HepG2 (cell line): ENCODE results near the gene TNFRSF11A.

Source experiments
- ATRX ChIP-seq: sonication (generic); formaldehyde crosslinking; IDR thresholded peaks from 2 replicates; pipeline ENCODE4 v1.4.0; 2020; ENCODE audit warnings: missing genetic modification reagents, borderline replicate concordance
- HNRNPLL ChIP-seq: fragments of 200-400 bp; formaldehyde crosslinking; IDR thresholded peaks from 2 replicates; pipeline ENCODE4 v1.6.1; 2017; ENCODE audit warnings: mild to moderate bottlenecking, low read depth, low read length; ENCODE audit not compliant: poor library complexity, severe bottlenecking
- ISX ChIP-seq: sonication (generic); formaldehyde crosslinking; conservative IDR thresholded peaks from 2 replicates; pipeline ENCODE4 v1.5.0; 2020; ENCODE audit warnings: missing genetic modification reagents
- MEF2D ChIP-seq: sonication (generic); formaldehyde crosslinking; IDR thresholded peaks from 2 replicates; pipeline ENCODE4 v1.5.1; 2020; ENCODE audit warnings: mild to moderate bottlenecking, missing genetic modification reagents
- SMC3 ChIP-seq: IDR thresholded peaks from 2 replicates; pipeline ENCODE4 v1.6.1; 2011; ENCODE audit warnings: low read length, improper control_type of control experiment
- SUZ12 ChIP-seq: fragments of 150-350 bp; IDR thresholded peaks from 2 replicates; pipeline ENCODE4 v1.6.1; 2014; ENCODE audit warnings: low read depth, low read length
- TBL1XR1 ChIP-seq: fragments of 150-350 bp; IDR thresholded peaks from 2 replicates; pipeline ENCODE4 v1.6.1; 2014; ENCODE audit warnings: borderline replicate concordance, low read length; ENCODE audit not compliant: partially characterized antibody
- USF2 ChIP-seq, 2 experiments: sonication (generic) in 1 of 2; formaldehyde crosslinking in 1 of 2; IDR thresholded peaks; 2 replicates each; pipeline versions ENCODE4 v1.5.1 to v1.6.1; 2011 to 2020; ENCODE audit warnings: borderline replicate concordance in 1 of 2, low read depth in 1 of 2, low read length in 1 of 2, mild to moderate bottlenecking in 1 of 2, missing genetic modification reagents in 1 of 2, moderate library complexity in 1 of 2
- ZBTB43 ChIP-seq: sonication (generic); formaldehyde crosslinking; conservative IDR thresholded peaks from 2 replicates; pipeline ENCODE4 v1.4.0; 2020; ENCODE audit warnings: missing genetic modification reagents
- ZNF274 ChIP-seq: sonication (generic); formaldehyde crosslinking; IDR thresholded peaks from 2 replicates; pipeline ENCODE4 v1.5.1; 2020; ENCODE audit warnings: mild to moderate bottlenecking, missing genetic modification reagents
- ZNF503 ChIP-seq: sonication (generic); formaldehyde crosslinking; IDR thresholded peaks from 2 replicates; pipeline ENCODE4 v1.4.0; 2020; ENCODE audit warnings: missing genetic modification reagents

GRCh38 chr18:62328586-62329525 lies 3.7 kb downstream of the TNFRSF11A start:
- TF ChIP-seq TBL1XR1 = no peak
- TF ChIP-seq ZNF503 (CRISPR knock-in tag) = no peak
- no peak for TF ChIP-seq ZBTB43 (CRISPR knock-in tag)
- no peak for TF ChIP-seq MEF2D (CRISPR knock-in tag)
- no peak for TF ChIP-seq ATRX (CRISPR knock-in tag)
- no peak for TF ChIP-seq USF2 (IDR thresholded peaks at IDR 0.05; ENCODE audit: low read depth, low read length)
- TF ChIP-seq USF2 (CRISPR knock-in tag; IDR thresholded peaks at IDR 0.05; ENCODE audit: borderline replicate concordance) = no peak
- TF ChIP-seq HNRNPLL = no peak
- TF ChIP-seq ZNF274 (CRISPR knock-in tag) = no peak
- TF ChIP-seq SUZ12 = no peak
- TF ChIP-seq ISX = no peak
- no peak for TF ChIP-seq SMC3
